ENCODE measurements around the gene KCNAB2. TPM values are rescaled to one million over a fixed set of nuclear protein-coding genes. Genes with fewer than 3 reads are reported as not detected.

The KCNAB2 gene
- total and polyA plus RNA-seq, 9 donors, result 2.4 to 7.8 (median 5.4) TPM

DNA sequence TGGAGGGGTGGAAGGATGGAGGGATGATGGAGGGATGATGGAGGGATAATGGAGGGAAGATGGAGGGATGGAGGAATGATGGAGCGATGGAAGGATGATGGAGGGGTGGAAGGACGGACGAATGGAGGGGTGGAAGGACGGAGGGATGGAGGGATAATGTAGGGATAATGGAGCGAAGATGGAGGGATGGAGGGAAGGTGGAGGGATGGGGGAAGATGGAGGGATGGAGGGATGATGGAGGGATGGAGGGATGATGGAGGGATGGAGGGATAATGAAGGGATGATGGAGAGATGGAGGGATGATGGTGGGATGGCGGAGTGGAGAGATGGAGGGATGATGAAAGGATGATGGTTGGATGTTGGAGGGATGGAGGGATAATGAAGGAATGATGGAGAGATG lies 61.3 kb downstream of the KCNAB2 start:
- peaks cover 8% of the 10 kb centered on the region for H3K27me3 ChIP-seq (ENCODE audit: control insufficient read depth, insufficient read depth, low read length)
- over 99% methylated on average over 6 of the region's 6 CpGs for WGBS (ENCODE audit: insufficient coverage)

DNA sequence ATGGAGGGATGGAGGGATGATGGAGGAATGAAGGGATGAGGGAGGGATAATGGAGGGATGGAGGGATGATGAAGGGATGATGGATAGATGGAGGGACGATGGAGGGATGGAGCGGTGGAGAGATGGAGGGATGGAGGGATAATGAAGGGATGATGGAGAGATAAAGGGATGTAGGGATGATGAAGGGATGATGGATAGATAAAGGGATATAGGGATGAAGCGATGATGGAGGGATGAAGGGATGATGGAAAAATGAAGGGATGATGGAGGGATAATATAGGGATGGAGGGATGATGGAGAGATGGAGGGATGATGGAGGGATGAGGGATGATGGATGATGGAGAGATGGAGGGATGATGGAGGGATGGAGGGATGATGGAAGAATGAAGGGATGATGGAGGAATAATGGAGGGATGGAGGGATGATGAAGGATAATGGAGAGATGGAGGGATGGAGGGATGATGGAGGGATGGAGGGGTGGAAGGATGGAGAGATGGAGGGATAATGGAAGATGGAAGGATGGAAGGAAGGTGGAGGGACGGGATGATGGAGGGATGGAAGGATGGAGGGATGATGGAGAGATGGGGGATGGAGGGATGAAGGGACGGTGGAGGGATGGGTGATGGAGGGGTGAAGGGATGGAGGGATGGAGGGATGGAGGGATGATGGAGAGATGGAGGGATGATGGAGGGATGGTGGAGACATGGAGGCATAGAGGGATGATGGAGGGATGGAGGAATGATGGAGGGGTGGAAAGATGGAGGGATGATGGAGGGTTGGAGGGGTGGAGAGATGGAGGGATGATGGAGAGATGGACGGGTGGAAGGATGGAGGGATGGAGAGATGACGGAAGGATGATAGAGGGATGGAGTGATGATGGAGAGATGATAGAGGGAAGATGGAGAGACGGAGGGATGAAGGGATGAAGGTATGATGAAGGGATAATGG lies 62.0 kb downstream of the KCNAB2 start:
- no peak for DNase-seq
- Histone ChIP-seq H3K4me1 (ENCODE audit: control insufficient read depth, insufficient read depth, low read length) (no peaks in the 10 kb centered on the region), H3K4me3 (ENCODE audit: low read length) (no peak overlapping the region), H3K27ac (ENCODE audit: low read length) (no peak overlapping the region), H3K36me3 (ENCODE audit: control insufficient read depth, insufficient read depth, low read length) (no peaks in the 10 kb centered on the region), H3K27me3 (ENCODE audit: control insufficient read depth, insufficient read depth, low read length) (peaks cover 8% of the 10 kb centered on the region), H3K9me3 (replicated peaks; ENCODE audit: control insufficient read depth, low read depth, low read length) (no peaks in the 10 kb centered on the region)
- 91% methylated on average over 8 of the region's 8 CpGs for WGBS (ENCODE audit: insufficient coverage)

More for the DNA sequence above, 61.3 kb downstream of the KCNAB2 start:
- H3K36me3 ChIP-seq (ENCODE audit: control insufficient read depth, insufficient read depth, low read length), result no peaks in the 10 kb centered on the region
- H3K9me3 ChIP-seq (replicated peaks; ENCODE audit: control insufficient read depth, low read depth, low read length), result no peaks in the 10 kb centered on the region
- DNase-seq, result no peak
- H3K4me1 ChIP-seq (ENCODE audit: control insufficient read depth, insufficient read depth, low read length), result no peaks in the 10 kb centered on the region
- H3K4me3 ChIP-seq (ENCODE audit: low read length), result no peak overlapping the region
- no peak overlapping the region for H3K27ac ChIP-seq (ENCODE audit: low read length)

- peaks cover 9% of the 10 kb centered on the region for H3K27me3 ChIP-seq (ENCODE audit: control insufficient read depth, insufficient read depth, low read length)
- no peak overlapping the region for H3K27ac ChIP-seq (ENCODE audit: low read length)
- H3K4me3 ChIP-seq (ENCODE audit: low read length), result no peak overlapping the region
- no peaks in the 10 kb centered on the region for H3K4me1 ChIP-seq (ENCODE audit: control insufficient read depth, insufficient read depth, low read length)
- DNase-seq, result no peak
- no peaks in the 10 kb centered on the region for H3K9me3 ChIP-seq (replicated peaks; ENCODE audit: control insufficient read depth, low read depth, low read length)
- WGBS (ENCODE audit: insufficient coverage), result 84% methylated on average over 2 of the region's 2 CpGs
- no peaks in the 10 kb centered on the region for H3K36me3 ChIP-seq (ENCODE audit: control insufficient read depth, insufficient read depth, low read length)
These were observed 62.8 kb downstream of the KCNAB2 start for GRCh38 chr1:6108476-6108875.

DNA sequence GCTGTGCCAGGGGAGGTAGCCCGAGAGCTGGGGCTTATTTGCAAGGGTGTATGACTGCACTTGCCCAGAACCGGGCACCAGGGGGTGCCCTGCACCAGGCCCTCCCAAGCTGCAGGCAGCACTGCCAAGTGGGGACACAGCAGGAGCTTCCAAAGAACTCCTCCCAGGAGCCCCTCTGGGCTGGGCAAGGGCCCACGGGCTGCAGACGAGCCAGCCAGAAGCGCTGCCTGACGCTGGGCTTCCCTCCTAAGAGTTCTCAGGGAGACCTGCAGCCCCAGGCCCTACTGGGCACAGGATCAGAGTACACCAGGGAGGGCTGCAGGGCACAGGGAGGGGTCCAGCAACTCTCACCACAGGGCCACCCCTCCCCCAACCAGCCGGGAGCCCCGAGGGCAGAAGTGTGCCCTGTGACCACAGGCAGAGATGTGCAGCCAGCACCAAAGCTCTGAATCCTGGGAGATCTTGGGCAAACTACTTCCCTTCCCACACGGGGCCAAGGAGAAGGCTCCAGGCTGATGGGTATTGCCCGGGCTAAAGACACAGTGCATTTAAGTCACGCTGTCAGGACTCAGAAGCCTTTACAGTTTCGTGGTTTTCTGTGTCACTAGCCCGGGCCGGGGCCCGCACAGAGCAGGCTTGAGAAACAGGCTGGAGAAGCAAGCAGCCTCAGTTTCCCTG lies 63.4 kb downstream of the KCNAB2 start:
- Histone ChIP-seq H3K4me3 (ENCODE audit: low read length) (no peak overlapping the region), H3K9me3 (replicated peaks; ENCODE audit: control insufficient read depth, low read depth, low read length) (no peaks in the 10 kb centered on the region), H3K36me3 (ENCODE audit: control insufficient read depth, insufficient read depth, low read length) (no peaks in the 10 kb centered on the region), H3K4me1 (ENCODE audit: control insufficient read depth, insufficient read depth, low read length) (no peaks in the 10 kb centered on the region), H3K27me3 (ENCODE audit: control insufficient read depth, insufficient read depth, low read length) (peaks cover 10% of the 10 kb centered on the region), H3K27ac (ENCODE audit: low read length) (no peak overlapping the region)
- 39% methylated on average over 10 of the region's 15 CpGs for WGBS (ENCODE audit: insufficient coverage)
- no peak for DNase-seq

GRCh38 chr1:6109688-6110087 lies 64.0 kb downstream of the KCNAB2 start:
- no peak overlapping the region for H3K4me3 ChIP-seq (ENCODE audit: low read length)

GRCh38 chr1:6110326-6110725 lies 64.6 kb downstream of the KCNAB2 start:
- Histone ChIP-seq H3K27ac (ENCODE audit: low read length) (no peak overlapping the region), H3K4me1 (ENCODE audit: control insufficient read depth, insufficient read depth, low read length) (no peaks in the 10 kb centered on the region), H3K36me3 (ENCODE audit: control insufficient read depth, insufficient read depth, low read length) (no peaks in the 10 kb centered on the region), H3K9me3 (replicated peaks; ENCODE audit: control insufficient read depth, low read depth, low read length) (no peaks in the 10 kb centered on the region), H3K27me3 (ENCODE audit: control insufficient read depth, insufficient read depth, low read length) (peaks cover 12% of the 10 kb centered on the region), H3K4me3 (ENCODE audit: low read length) (no peak overlapping the region)
- WGBS (ENCODE audit: insufficient coverage), result 64% methylated on average over 9 of the region's 15 CpGs
- DNase-seq, result no peak

More at GRCh38 chr1:6109688-6110087, 64.0 kb downstream of the KCNAB2 start:
- 66% methylated on average over 21 of the region's 24 CpGs for WGBS (ENCODE audit: insufficient coverage)
- Histone ChIP-seq H3K4me1 (ENCODE audit: control insufficient read depth, insufficient read depth, low read length) (no peaks in the 10 kb centered on the region), H3K36me3 (ENCODE audit: control insufficient read depth, insufficient read depth, low read length) (no peaks in the 10 kb centered on the region), H3K9me3 (replicated peaks; ENCODE audit: control insufficient read depth, low read depth, low read length) (no peaks in the 10 kb centered on the region), H3K27ac (ENCODE audit: low read length) (no peak overlapping the region), H3K27me3 (ENCODE audit: control insufficient read depth, insufficient read depth, low read length) (peaks cover 10% of the 10 kb centered on the region)
- no peak for DNase-seq

GRCh38 chr1:6111571-6111970 lies 65.9 kb downstream of the KCNAB2 start:
- Histone ChIP-seq H3K27ac (ENCODE audit: low read length) (no peak overlapping the region), H3K9me3 (replicated peaks; ENCODE audit: control insufficient read depth, low read depth, low read length) (no peaks in the 10 kb centered on the region), H3K4me1 (ENCODE audit: control insufficient read depth, insufficient read depth, low read length) (no peaks in the 10 kb centered on the region), H3K36me3 (ENCODE audit: control insufficient read depth, insufficient read depth, low read length) (no peaks in the 10 kb centered on the region), H3K4me3 (ENCODE audit: low read length) (no peak overlapping the region), H3K27me3 (ENCODE audit: control insufficient read depth, insufficient read depth, low read length) (peaks cover 15% of the 10 kb centered on the region)
- no peak for DNase-seq
- WGBS (ENCODE audit: insufficient coverage), result 80% methylated on average over 21 of the region's 24 CpGs

GRCh38 chr1:6111991-6112689 lies 66.5 kb downstream of the KCNAB2 start:
- H3K4me3 ChIP-seq (ENCODE audit: low read length), result no peak overlapping the region
- no peaks in the 10 kb centered on the region for H3K9me3 ChIP-seq (replicated peaks; ENCODE audit: control insufficient read depth, low read depth, low read length)
- H3K4me1 ChIP-seq (ENCODE audit: control insufficient read depth, insufficient read depth, low read length), result no peaks in the 10 kb centered on the region
- H3K36me3 ChIP-seq (ENCODE audit: control insufficient read depth, insufficient read depth, low read length), result no peaks in the 10 kb centered on the region
- no peak for DNase-seq
- H3K27me3 ChIP-seq (ENCODE audit: control insufficient read depth, insufficient read depth, low read length), result peaks cover 15% of the 10 kb centered on the region
- 72% methylated on average over 13 of the region's 13 CpGs for WGBS (ENCODE audit: insufficient coverage)
- no peak overlapping the region for H3K27ac ChIP-seq (ENCODE audit: low read length)

- Histone ChIP-seq H3K9me3 (replicated peaks; ENCODE audit: control insufficient read depth, low read depth, low read length) (peaks cover 2% of the 10 kb centered on the region), H3K36me3 (ENCODE audit: control insufficient read depth, insufficient read depth, low read length) (no peaks in the 10 kb centered on the region), H3K27me3 (ENCODE audit: control insufficient read depth, insufficient read depth, low read length) (peaks cover 15% of the 10 kb centered on the region), H3K27ac (ENCODE audit: low read length) (no peak overlapping the region), H3K4me3 (ENCODE audit: low read length) (no peak overlapping the region), H3K4me1 (ENCODE audit: control insufficient read depth, insufficient read depth, low read length) (no peaks in the 10 kb centered on the region)
- WGBS (ENCODE audit: insufficient coverage), result 55% methylated on average over 4 of the region's 5 CpGs
- DNase-seq, result no peak
These were observed 67.0 kb downstream of the KCNAB2 start for GRCh38 chr1:6112690-6113005.

DNA sequence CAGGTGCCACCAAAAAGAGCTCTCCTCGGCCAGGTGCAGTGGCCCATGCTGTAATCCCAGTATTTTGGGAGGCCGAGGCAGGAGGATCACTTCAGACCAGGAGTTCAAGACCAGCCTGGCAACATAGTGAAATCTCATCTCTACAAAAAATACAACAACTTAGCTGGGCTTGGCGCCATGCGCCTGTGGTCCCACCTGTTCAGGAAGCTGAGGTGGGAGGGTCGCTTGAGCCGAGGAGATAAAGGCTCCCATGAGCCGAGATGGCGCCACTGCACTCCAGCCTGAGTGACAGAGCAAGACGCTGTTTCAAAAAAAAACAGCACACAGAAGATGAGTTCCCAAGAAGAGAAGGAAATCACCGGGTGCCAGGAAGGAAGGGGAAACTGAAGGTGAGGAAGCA lies 67.4 kb downstream of the KCNAB2 start:
- no peak overlapping the region for H3K27ac ChIP-seq (ENCODE audit: low read length)
- WGBS (ENCODE audit: insufficient coverage), result 71% methylated on average over 8 of the region's 10 CpGs
- DNase-seq, result no peak
- H3K4me1 ChIP-seq (ENCODE audit: control insufficient read depth, insufficient read depth, low read length), result no peaks in the 10 kb centered on the region
- peaks cover 15% of the 10 kb centered on the region for H3K27me3 ChIP-seq (ENCODE audit: control insufficient read depth, insufficient read depth, low read length)
- peaks cover 2% of the 10 kb centered on the region for H3K9me3 ChIP-seq (replicated peaks; ENCODE audit: control insufficient read depth, low read depth, low read length)
- H3K36me3 ChIP-seq (ENCODE audit: control insufficient read depth, insufficient read depth, low read length), result no peaks in the 10 kb centered on the region
- H3K4me3 ChIP-seq (ENCODE audit: low read length), result no peak overlapping the region

Measured in muscle of leg (tissue), 11 donors.